Activated CD8-positive, alpha-beta memory T cell treated with anti-CD3 and anti-CD28 coated beads, Interleukin-2, amount 50 U/mL, for 24 hours (primary cell): Measurements from ENCODE around the gene HIGD1C.
"Not testable (repeated sequence)": the region's sequence is repeated elsewhere in the genome, so short reads cannot be mapped to it uniquely, and the experiment has no call there.

Experiments
- DNase-seq: peaks from one replicate; pipeline ENCODE4 v3.0.0-alpha.2; 2020; ENCODE audit errors: extremely low read depth

The HIGD1C gene

DNA sequence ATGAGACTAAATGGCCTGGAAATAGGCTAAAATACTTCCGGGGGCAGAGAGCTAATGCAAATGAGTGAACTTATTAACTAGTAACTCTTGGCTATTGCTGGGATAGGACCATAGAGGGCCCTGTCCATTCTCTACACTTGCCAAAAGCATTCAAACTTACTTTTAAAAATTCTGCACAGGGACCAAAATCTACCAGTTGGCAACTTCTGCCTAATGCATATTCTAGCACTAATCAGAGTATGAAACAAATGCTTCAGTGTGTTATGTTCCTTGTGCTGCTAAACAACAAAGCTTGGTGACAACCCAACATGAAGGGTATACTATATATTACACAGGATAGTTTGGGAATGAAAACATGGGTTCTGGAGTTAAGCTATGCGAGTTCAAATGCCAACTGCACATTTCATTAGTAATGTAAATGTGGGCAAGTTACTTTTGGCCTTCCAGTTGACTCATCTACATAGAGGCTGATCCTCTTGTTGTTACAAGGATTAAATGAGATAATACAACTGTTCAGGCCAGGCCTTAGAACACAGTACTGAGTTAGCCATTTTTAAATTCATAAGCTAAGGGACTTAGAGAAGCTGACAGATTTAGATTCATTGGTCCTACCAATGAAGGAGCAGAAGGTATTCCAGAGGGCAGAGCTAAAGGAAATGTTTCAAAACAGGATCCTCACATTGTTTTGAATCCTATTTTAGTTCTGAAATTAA is 32.4 kb downstream of the HIGD1C start:
- no peak for DNase-seq

DNA sequence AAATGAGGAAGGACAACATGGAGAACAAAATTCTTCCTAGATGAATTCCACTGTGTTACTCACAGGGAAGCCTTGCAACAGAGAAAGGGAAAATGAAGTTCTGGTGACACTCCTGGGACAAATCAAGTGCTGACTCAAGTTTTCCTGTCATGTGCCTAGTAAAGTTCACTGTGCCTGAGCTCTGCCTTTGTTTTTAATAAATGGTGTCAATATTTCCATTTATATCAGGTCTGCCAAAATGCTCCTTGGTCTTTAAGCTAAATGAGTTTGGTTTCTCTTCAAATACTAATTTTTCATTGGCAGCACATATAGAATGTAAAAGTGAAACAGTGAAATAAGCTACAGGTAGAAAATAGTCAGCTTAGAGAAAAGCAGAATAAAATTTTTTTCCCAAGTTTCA is 33.0 kb downstream of the HIGD1C start:
- no peak for DNase-seq

DNA sequence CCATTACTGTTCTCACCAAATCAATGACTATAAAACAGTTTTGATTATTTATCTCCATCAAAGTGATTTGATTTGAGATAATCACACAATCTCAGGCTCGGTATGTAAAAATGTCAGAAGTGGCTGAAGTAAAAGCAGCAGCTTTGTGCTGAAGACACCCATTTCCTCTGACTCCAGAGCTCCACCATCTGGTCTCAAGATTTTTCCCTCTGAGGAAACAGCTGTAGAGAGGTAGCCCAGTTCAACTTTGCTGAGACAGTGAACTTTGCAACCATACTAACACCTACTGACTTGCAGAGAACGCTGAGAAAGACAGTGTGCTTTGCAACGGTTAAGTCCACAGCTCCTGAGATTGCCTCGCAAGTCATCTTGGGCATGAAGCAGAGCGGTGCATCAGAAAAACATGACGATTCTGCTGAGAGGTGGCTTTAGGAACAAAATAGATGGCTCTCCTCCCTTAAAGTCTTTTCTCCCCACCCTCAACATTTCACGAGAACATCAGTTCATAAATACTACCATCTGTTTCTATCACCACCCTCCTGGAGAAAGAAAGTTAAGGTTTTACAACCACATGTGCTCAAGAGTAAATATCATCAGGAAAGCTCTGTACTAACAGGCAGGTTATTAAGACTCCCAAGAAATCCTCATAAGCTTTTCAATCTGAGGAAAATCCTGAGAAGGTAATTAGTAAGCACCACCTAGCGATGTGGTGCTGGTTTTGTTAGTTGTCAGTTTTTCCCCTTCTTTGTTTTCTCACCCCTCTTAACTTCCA is 34.8 kb downstream of the HIGD1C start:
- DNase-seq = no peak

DNA sequence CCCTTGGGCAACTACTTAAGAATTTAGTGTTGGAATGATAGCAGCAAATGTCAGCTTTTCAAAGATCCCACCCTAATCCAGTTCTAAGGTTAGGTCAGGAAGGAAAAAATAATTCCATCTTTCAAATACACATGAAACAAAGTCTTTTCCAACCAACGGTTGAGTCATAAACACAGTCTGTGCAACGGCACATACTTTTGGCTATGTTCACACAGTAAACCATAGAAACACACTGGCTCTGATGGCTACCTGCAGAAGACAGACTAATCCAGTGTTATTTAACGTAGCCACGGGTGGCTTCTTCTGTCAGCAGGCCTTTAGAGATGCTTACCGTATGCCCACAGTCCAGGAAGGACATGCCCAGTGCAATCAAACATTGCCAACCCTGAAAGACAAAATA is 35.7 kb downstream of the HIGD1C start:
- no peak for DNase-seq

DNA sequence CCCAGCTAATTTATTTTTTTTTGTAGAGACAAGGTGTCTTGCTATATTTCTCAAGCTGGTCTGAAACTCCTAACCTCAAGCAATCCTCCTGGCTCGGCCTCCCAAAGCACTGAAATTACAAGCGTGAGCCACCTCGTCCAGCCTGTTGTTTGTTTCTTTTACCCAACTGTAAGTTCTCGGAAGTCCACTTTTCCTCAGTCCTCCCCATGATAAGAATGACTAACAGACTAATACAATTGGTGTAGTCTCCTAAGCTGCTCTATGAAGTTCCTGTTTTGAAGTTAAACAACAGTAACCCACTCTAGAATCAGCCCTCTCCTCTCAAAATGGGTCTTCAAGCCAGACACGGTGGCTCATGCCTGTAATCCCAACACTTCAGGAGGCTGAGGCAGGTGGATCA is 36.5 kb downstream of the HIGD1C start:
- DNase-seq = no peak

DNA sequence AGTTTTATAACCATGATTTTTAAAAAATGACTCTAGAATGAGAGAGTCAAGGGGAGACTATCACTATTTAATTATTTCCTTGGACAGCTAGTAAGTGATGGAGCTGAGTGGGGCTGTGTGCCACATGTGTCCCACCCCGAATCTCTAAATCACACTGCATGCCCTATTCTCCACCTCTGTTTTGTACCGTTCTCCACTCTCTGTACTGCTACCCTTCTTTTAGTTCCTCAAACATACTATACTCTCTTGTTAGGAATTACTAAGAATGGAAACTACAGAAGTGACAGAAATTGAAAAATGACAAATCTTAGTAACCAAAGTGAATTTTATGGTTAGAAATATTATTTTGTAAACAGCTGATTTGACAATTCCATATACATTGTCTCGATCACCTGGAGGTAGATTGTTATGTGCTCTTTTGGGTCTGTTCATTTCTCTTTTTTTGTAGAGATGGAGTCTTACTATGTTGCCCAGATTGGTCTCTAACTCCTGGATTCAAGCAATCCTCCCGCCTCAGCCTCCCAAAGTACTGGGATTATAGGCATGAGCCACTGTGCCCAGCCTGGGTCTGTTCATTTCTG is 37.9 kb downstream of the HIGD1C start:
- DNase-seq = no peak

DNA sequence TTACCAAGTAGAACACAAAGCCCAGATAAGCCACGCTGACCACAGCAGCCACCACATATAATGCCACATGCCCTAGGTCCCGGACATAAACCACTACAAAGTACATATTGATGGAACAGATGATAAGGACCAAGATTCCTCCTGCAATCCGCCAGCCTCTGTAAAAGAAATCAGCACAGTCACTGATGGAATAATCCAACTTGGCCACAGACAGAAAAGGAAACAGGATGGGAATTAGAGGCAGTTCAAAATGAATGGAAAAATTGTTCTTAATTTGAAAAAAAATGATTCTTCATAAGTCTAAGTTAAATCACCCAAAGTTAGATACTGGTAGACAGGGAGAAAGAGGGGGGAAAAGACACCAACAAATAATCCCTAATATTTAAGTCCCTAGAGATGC is 38.4 kb downstream of the HIGD1C start:
- no peak for DNase-seq

DNA sequence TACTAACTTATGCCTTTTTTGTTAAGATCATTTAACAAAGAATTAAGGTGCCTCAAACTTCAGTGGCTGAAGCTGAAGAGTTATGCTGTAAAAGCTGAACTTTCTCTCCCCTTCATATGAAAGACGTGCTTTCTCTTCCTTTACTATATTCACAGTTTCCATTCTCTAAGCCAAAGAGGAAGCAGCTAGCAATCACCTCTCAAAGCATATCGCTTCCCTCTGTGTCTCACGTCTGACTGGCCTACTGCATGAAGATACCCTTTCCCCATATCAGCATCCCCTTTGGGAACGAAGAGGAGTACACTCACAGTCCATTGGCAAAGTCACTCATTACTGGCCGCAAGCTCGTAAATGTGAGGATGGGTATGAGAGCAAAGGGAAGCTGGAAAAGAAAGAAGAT is 38.9 kb downstream of the HIGD1C start:
- DNase-seq = no peak

DNA sequence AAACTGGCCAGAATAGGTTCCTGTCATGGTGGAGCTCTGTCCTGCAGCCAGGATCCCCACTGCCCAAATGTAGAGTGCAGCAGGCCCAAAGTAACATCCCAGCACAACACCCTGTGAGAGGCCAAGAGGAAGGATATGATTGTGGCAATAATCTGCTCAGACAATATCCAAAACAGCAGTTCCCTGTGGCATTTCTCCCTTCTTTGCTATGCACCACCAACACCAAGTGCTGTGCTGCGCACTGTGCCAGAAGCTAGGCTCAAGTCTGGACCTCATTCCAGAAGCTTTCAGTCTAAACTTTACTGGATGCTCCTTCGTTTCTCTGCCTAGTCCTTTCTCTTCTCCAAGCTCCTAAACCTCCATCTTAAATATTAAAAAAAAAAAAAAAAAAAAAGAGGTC is 40.5 kb downstream of the HIGD1C start:
- DNase-seq = no peak

DNA sequence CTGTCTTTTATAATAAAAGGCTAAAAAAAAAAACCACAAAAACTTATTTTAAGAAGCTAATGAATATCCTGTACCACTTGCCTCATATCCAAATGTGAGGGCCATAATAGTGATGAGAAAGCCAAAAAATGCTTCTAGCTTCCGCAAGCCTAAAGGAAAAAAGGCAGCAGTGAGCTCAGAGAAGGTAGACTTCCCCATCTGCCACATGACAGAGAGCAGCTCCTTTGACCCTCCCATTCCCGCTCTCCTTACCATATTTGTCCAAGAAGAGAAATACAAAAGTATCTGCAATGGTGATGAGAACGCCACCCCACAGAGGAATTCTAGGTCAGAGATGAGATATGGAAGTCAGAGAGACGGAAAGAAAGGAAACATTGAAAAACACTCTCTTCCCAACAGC is 46.7 kb downstream of the HIGD1C start:
- no peak for DNase-seq

DNA sequence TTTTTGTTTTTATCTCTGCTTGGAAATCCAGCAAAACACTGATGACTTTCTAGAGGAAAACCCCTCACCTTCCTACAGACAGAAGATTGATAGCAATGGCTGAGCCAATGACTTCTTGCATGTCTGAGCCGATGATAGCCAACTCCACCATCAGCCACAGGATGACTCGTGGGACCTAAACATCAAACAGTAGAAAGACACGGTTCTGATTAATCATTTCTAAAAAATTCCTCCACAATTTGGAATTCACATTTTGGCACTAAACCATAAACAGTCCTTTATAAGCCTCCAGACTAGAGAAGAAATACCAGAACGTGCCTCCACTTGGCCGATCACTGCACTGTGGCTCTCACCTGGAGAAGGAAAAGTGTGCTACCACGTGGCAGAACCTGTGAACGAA is 47.9 kb downstream of the HIGD1C start:
- DNase-seq = no peak

DNA sequence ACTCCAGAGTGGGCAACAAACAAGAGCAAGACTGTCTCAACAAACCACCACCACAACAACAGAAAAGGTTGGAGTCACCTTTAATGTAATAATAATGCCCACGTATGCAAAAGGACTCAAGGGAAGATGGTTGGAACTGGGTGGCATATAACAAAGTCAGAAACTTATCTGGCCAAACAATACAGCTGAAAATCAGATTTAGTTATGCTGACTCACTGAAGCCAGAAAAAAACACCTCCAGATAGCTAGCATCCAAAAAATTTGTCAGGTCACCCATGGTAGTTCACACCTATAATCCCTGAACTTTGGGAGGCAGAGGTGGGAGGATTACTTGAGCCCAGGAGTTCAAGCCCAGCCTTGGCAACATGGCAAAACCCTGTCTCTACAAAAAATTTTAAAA is 49.5 kb downstream of the HIGD1C start:
- no peak for DNase-seq

DNA sequence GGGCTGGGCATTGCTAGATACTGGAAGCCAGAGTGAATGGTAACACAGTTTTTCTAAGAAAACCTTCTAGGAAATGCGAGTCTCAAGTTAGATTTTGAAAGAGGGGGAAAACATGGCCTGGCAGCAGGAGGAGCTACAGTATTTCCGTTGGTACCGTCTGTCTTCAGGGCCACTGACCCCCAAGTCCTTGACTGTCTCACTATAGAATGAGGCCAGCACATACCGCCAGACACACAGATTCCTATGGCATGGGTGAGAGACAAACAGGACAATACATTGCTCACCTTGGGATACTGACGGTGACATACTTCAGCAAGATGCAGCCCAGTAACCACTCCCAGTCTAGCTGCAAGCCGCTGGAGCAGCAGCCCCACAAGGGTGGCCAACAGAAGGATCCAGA is 52.2 kb downstream of the HIGD1C start:
- no peak for DNase-seq

DNA sequence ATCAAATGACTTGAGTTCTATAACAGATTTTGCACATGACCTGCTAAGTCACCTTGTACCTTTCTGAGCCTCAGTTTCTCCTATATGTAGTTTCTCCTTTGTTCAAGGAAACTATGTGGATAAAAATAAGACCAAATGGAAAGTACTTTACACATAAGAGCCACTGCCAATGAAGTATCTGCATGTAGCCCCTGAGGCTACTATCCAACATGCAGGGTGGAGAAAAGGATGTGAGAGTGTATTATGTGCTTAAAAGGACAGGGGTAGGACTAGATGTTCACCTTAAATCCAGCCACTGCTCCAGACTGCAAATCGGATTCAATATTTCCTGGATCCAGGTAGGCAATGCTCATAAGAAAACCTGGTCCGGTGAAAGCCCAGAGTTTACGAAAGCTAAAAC is 52.7 kb downstream of the HIGD1C start:
- DNase-seq = no peak

DNA sequence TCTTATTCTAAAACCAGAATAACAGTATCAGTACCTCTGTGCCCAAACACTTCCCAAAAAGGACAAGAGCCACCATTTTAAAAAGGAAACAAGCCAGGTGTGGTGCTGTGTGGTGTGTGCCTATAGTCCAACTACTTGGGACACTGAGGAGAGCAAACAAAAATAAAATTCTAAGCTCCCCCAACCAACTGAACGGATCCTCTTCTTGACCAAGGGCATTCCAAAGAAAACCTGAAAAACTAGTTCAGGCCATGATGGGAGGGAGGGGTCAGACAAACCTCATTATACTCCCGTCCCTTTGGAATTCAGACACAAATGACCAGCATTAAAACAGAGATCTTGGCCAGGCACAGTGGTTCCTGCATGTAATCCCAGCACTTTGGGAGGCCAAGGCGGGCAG is 53.3 kb downstream of the HIGD1C start:
- no peak for DNase-seq

DNA sequence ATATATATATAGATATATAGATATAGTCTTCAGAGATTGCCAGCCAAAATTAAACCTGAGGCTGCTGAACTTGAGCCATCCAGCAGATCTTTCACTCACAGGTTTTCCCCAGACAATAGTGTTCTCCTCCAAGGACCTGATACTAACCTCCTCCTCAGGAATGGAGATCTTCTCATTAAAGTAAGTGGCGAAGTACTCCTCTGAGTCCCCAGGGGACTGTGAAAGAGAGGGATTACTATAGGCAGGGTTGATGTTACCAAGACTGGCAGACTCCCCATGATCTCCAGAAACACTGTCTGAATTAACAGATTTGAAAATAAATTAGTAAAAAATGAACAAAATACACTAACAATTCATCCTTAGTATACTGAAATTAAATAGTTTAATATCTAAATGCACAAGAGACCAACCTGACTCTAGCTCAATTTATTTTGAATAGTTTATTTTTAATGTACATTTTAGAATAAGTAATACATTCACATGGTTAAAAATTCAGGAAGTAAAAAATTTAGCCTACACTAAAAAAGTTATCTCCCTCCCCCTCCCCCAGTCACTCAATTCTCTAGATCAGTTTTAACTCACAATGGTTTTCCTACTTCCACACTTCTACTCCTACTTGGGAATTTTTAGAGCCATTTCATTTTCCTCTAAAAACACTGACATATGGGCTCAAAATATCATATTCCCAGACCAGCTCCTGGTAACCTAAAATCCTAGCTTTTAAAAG is 56.1 kb downstream of the HIGD1C start:
- no peak for DNase-seq

DNA sequence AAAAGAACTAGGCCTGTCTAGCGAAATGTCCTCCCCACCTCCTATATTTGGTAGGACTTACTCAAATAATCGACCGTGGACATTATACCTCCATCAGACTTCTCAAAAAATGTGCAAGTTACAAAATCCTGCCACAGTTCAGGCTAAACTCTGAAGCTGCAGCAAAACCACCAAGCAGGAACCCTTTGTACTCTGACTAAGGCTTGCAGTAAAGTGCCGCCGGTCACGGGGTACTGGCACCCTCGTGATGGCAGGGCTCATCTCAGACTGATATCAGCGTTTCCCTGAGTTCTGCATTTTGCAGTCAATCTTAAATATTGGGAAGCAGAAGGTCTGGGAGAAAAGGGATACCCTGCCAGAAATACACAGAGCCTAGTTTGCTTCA is 56.7 kb downstream of the HIGD1C start:
- DNase-seq = no peak

DNA sequence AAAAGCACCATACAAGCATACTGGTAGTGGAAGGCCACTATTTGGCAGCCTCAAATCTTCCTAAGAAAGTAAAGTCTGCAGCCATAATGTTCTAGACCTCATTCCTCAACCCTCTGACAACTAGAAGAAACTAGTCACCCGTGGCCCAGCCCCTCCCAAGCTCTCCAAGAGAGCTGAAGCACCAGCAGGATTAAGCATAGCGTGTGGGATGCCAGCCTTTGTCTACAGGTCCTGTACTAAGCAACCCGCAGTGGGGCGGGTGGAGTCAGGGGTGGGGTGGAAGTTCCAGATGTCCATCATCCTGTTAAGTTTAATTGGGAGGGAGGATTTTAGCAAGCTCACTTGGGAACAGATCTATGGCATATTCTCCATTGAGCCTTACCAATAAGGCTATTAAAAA is 59.6 kb downstream of the HIGD1C start:
- DNase-seq = no peak

DNA sequence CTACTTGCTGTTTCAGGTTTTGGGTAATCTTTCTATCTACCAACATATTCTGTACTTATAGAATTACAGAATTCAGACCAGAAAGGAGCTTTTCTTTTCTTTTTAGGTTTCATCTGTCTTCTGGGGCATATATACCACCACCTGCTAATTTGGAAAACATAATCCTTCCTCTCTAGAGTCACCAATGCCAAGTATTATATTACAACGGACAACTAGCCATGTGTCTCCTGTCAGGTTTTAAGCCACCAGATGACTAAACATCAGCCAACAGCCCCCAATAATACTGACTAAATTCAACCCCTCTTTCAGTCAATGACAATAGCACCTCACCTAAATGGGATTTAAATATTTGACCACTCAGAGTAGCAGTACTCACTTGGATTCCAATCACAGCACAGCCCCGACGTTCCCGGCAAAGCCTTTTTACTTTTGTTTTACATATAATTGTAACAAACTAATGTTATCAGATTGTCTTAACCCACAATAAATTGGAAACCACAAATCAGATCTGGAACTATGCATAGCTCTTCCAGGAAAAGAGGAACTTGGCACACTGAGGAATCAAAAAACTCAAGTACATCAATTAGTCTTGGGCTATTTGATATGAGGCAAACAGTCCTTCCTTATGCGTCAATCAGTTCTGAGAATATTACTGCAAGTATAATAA is 60.4 kb downstream of the HIGD1C start:
- no peak for DNase-seq

DNA sequence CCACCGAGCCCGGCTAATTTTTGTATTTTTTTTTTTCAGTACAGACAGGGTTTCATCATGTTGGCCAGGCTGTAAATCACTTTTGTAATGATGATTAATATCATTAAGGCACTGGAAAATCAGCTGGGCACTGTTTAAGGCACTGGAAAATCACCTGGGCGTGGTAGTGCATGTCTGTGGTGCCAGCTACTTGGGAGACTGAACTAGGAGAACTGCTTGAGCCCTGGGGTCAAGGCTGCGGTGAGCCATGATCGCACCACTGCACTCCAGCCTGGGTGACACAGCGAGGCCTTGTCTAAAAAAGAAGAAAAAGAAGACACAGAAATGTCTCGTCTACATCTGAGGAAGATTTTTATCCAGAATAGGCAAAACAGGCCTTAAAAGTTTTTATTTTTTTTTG is 61.1 kb downstream of the HIGD1C start:
- DNase-seq = no peak

DNA sequence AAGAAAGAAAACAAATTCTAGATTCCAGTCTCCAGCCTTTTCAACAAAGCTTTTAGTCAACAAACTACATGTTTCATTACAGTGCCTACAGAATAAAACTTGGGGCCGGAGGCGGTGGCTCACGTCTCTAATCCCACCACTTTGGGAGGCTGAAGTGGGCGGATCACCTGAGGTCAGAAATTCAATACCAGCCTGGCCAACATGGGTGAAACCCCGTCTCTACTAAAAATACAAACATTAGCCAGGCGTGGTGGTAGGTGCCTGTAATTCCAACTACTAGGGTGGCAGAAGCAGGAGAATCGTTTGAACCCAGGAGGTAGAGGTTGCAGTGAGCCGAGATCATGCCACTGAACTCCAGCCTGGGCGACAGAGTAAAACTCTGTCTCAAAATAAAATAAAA is 62.1 kb downstream of the HIGD1C start:
- not testable (repeated sequence) for DNase-seq

DNA sequence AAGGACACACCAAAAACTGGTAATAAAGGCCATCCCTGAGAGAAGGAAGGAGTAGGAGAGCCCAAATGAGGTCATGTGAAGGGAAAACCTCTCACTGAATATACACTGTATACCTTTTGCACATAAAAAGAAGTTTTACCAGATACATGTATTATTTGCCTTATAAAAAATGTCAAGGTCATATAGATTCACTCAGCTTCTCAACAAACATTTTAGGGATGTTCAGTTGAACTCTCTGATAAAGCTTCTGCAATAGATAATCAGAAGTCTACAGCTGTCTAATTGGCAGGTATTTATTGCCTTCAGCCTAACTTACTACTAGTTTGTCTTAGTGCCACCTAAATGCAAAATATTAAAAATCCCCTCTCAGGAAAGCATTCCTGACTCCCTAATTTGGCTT is 65.1 kb downstream of the HIGD1C start:
- DNase-seq = no peak
